Endothelial cell of umbilical vein (primary cell): ENCODE results near the gene IGFBP4. TPM values are rescaled to one million over a fixed set of nuclear protein-coding genes. Genes with fewer than 3 reads are reported as not detected.

Experiments
- BruUV-seq: library from RNA; stranded (reverse); fragments of 400-500 nt; replicated peaks from 2 replicates; lab custom pipeline; 2021; lab: Mats Ljungman, UMichigan
- CTCF ChIA-PET: fragments of 300-600, 350-600 bp; sonication (Branson Sonifier 250); formaldehyde crosslinking; loops from one replicate; lab custom pipeline; 2021; ENCODE audit warnings: antibody characterized with exemption, inconsistent platforms; lab: Charles Lee
- POLR2A ChIA-PET: fragments of 300-600, 350-600 bp; sonication (Branson Sonifier 250); formaldehyde crosslinking; loops from one replicate; lab custom pipeline; 2021; ENCODE audit warnings: antibody characterized with exemption, inconsistent platforms; lab: Charles Lee
- DNase-seq: peaks from one replicate; pipeline ENCODE4 v3.0.0-alpha.2; 2011; ENCODE audit warnings: low read depth, low spot score
- FAIRE-seq: peaks from 2 replicates; lab custom pipeline; 2011; peaks lifted over from hg19 to GRCh38; lab: Jason Lieb, UNC
- H2AFZ ChIP-seq: 2 replicates; pipeline ENCODE4 v1.6.0; 2012; ENCODE audit warnings: low read depth, low read length, control low read depth, inconsistent platforms
- H3K27ac ChIP-seq: 2 replicates; pipeline ENCODE4 v1.5.1; 2011; ENCODE audit warnings: low read depth, mild to moderate bottlenecking, control low read depth, low read length, moderate library complexity; ENCODE audit not compliant: insufficient read depth
- H3K27me3 ChIP-seq, 2 experiments: 2 replicates each; pipeline versions ENCODE4 v1.6.0 to v1.6.1; 2011; ENCODE audit warnings: low read length in 2 of 2, mixed read lengths in 1 of 2; ENCODE audit not compliant: control insufficient read depth in 2 of 2, insufficient read depth in 2 of 2
- H3K36me3 ChIP-seq, 2 experiments: 2 replicates in 1 of 2; 3 replicates in 1 of 2; pipeline ENCODE4 v1.5.1; 2011; ENCODE audit warnings: low read length in 2 of 2, mild to moderate bottlenecking in 1 of 2, moderate library complexity in 1 of 2; ENCODE audit not compliant: control insufficient read depth in 2 of 2, insufficient read depth in 2 of 2; ENCODE audit errors: extremely low read depth in 1 of 2
- H3K4me1 ChIP-seq: 3 replicates; pipeline ENCODE4 v1.5.1; 2011; ENCODE audit warnings: mild to moderate bottlenecking, low read length; ENCODE audit not compliant: control insufficient read depth, insufficient read depth; ENCODE audit errors: extremely low read depth
- H3K4me2 ChIP-seq: 2 replicates; pipeline ENCODE4 v1.6.1; 2011; ENCODE audit warnings: low read length, control low read depth, mixed read lengths; ENCODE audit not compliant: insufficient read depth
- H3K4me3 ChIP-seq, 3 experiments: fragments of 200-600 bp in 1 of 3; sonication (generic), shearing (Covaris generic) in 1 of 3; replicated peaks in 1 of 3; 2 replicates each; pipeline ENCODE4 v1.5.1; 2011 to 2016; ENCODE audit warnings: control low read depth in 3 of 3, low read length in 3 of 3, mild to moderate bottlenecking in 2 of 3, inconsistent platforms in 1 of 3, low read depth in 1 of 3, moderate library complexity in 1 of 3; ENCODE audit not compliant: insufficient read depth in 1 of 3
- H3K79me2 ChIP-seq: 2 replicates; pipeline ENCODE4 v1.6.0; 2012; ENCODE audit warnings: low read length, inconsistent platforms; ENCODE audit not compliant: control insufficient read depth, insufficient read depth
- H3K9ac ChIP-seq: replicated peaks from 2 replicates; pipeline ENCODE3; 2011; ENCODE audit warnings: low read length, control low read depth; ENCODE audit not compliant: insufficient read depth; ENCODE audit errors: extremely low read depth
- H3K9me1 ChIP-seq: replicated peaks from 3 replicates; pipeline ENCODE4 v1.6.0; 2011; ENCODE audit warnings: mild to moderate bottlenecking, low read length; ENCODE audit not compliant: control insufficient read depth, insufficient read depth; ENCODE audit errors: extremely low read depth
- H3K9me3 ChIP-seq: replicated peaks from 2 replicates; pipeline ENCODE4 v1.5.1; 2012; ENCODE audit warnings: low read length, inconsistent platforms; ENCODE audit not compliant: control insufficient read depth, insufficient read depth
- H4K20me1 ChIP-seq: replicated peaks from 2 replicates; pipeline ENCODE3; 2011; ENCODE audit warnings: mild to moderate bottlenecking, low read length; ENCODE audit not compliant: control insufficient read depth, insufficient read depth; ENCODE audit errors: extremely low read depth
- CTCF ChIP-seq, 2 donors: IDR thresholded peaks; 1 replicate in 1 of 2; 2 replicates in 1 of 2; pipeline ENCODE4 v1.5.1; 2011; ENCODE audit warnings: low read length in 2 of 2, mild to moderate bottlenecking in 2 of 2, moderate library complexity in 2 of 2, control low read depth in 1 of 2, inconsistent platforms in 1 of 2, low read depth in 1 of 2; ENCODE audit not compliant: insufficient read depth in 1 of 2; ENCODE audit errors: extremely low read depth in 1 of 2
- EZH2 ChIP-seq: IDR thresholded peaks from 2 replicates; pipeline ENCODE4 v1.6.1; 2012; ENCODE audit warnings: borderline replicate concordance, low read depth, mild to moderate bottlenecking, moderate library complexity, low read length, inconsistent platforms; ENCODE audit not compliant: severe bottlenecking
- FOS ChIP-seq: IDR thresholded peaks from 2 replicates; pipeline ENCODE4 v1.6.1; 2011; ENCODE audit warnings: mild to moderate bottlenecking, low read length, moderate library complexity, borderline replicate concordance; ENCODE audit not compliant: insufficient read depth
- GATA2 ChIP-seq: IDR thresholded peaks from 2 replicates; pipeline ENCODE4 v1.7.0; 2011; ENCODE audit warnings: low read depth, mild to moderate bottlenecking, moderate library complexity, mixed read lengths, low read length; ENCODE audit not compliant: insufficient read length, insufficient read depth
- POLR2AphosphoS5 ChIP-seq: IDR thresholded peaks from 2 replicates; pipeline ENCODE4 v1.6.1; 2012; ENCODE audit warnings: low read depth, mild to moderate bottlenecking, control low read depth, low read length, moderate library complexity; ENCODE audit not compliant: insufficient read depth
- dilution Hi-C: fragments of 300-500 bp; cut with MboI; formaldehyde crosslinking; loops from one replicate; pipeline ENCODE4 v1.15.0; 2019; ENCODE audit warnings: low sequenced_read_pairs; ENCODE audit not compliant: extremely low pct_ligation_motif_present
- intact Hi-C: fragments of 100-400 bp; cut with micrococcal nuclease; formaldehyde crosslinking; loops from one replicate; pipeline ENCODE4 v1.10.0; 2022
- polyA plus RNA-seq, 4 experiments: library from polyadenylated mRNA; depleted of rRNA in 3 of 4; stranded (reverse) in 3 of 4; unstranded in 1 of 4; fragments of >200 nt; gene quantifications; 2 replicates each; pipeline versions ENCODE4 v1.2.1 to v1.2.3, GENCODE V29; 2011 to 2012; ENCODE audit warnings: missing spikeins in 1 of 4
- total RNA-seq: library from RNA; stranded (reverse); gene quantifications from 2 replicates; pipeline ENCODE4 v1.2.3, GENCODE V29; 2021

The IGFBP4 gene
- total and polyA plus RNA-seq, 2 donors (not counting 3 experiments of a cell fraction or from before 2014, with no cell fraction given), result 377 to 618 TPM

- no peaks in the 10 kb centered on the region for H3K4me1 ChIP-seq
- H4K20me1 ChIP-seq, result no peaks in the 10 kb centered on the region
- intact Hi-C loops (no loop called here), dilution Hi-C loops (no loop called here)
- ChIA-PET CTCF (interaction anchor here (1.1 to 1.6 kb wide), 3 partner anchors 14 to 97 kb away, joined by 3 to 4 read pairs (median 4); no protein-coding TSS in a partner anchor), POLR2A (no interaction called here)
- FAIRE-seq, result no peak
- no peaks in the 10 kb centered on the region for H3K27me3 ChIP-seq
- no peak overlapping the region for H3K4me2 ChIP-seq
- no peak overlapping the region for H3K27ac ChIP-seq
- no peaks in the 10 kb centered on the region for H3K36me3 ChIP-seq
- H3K79me2 ChIP-seq, result no peaks in the 10 kb centered on the region
- no TSS peak for BruUV-seq
- no peak overlapping the region for H2AFZ ChIP-seq
- no peak overlapping the region for H3K9ac ChIP-seq
- H3K4me3 ChIP-seq, result no peak overlapping the region
- H3K9me1 ChIP-seq, result no peaks in the 10 kb centered on the region
- TF ChIP-seq CTCF (IDR thresholded peaks at IDR 0.05; ENCODE audit: extremely low read depth in 1 of 2, insufficient read depth in 1 of 2, low read depth in 1 of 2, low read length in 2 of 2) (no peak), POLR2AphosphoS5 (no peak), GATA2 (no peak), FOS (no peak)
- H3K9me3 ChIP-seq, result no peaks in the 10 kb centered on the region
- no peak for DNase-seq
These were observed 6.6 kb upstream of the IGFBP4 start for GRCh38 chr17:40436636-40437035.

GRCh38 chr17:40437095-40437732, 6.0 kb upstream of the IGFBP4 start:
- intact Hi-C loops, result no loop called here
- H3K36me3 ChIP-seq, result no peaks in the 10 kb centered on the region
- no peak for TF ChIP-seq EZH2
- peak; percentile 6 for TF ChIP-seq GATA2
- no peaks in the 10 kb centered on the region for H4K20me1 ChIP-seq
- DNase-seq, result no peak
- no peaks in the 10 kb centered on the region for H3K9me1 ChIP-seq
- FAIRE-seq, result peak; percentile 12
- no peak overlapping the region for H3K4me2 ChIP-seq
- POLR2A ChIA-PET, result no interaction called here
- no peak overlapping the region for H2AFZ ChIP-seq
- dilution Hi-C loops, result no loop called here
- no peaks in the 10 kb centered on the region for H3K9me3 ChIP-seq
- CTCF ChIA-PET, result interaction anchor here (0.6 to 1.7 kb wide), 8 partner anchors 10 to 123 kb away, joined by 3 to 4 read pairs (median 4); partner anchors contain the start of gene TOP2A
- H3K9ac ChIP-seq, result no peak overlapping the region
- H3K79me2 ChIP-seq, result no peaks in the 10 kb centered on the region
- no TSS peak for BruUV-seq
- H3K4me3 ChIP-seq, result no peak overlapping the region
- no peaks in the 10 kb centered on the region for H3K4me1 ChIP-seq
- no peaks in the 10 kb centered on the region for H3K27me3 ChIP-seq
- no peak overlapping the region for H3K27ac ChIP-seq
